GM18873 (cell line): Measurements from ENCODE around the gene CDH4.

Experiments
- ATAC-seq: cut with Tn5 transposase; IDR thresholded peaks from one replicate; pipeline ENCODE4 v1.9.1; 2021; ENCODE audit warnings: mild to moderate bottlenecking, moderate library complexity, moderate number of reproducible peaks; ENCODE audit not compliant: unreplicated experiment, low FRiP score

The CDH4 gene

GRCh38 chr20:61883857-61884393, 631.9 kb downstream of the CDH4 start:
- no peak for ATAC-seq

- ATAC-seq, result no peak
These were observed 632.7 kb downstream of the CDH4 start for GRCh38 chr20:61884571-61885389.

- ATAC-seq, result no peak
These were observed 634.0 kb downstream of the CDH4 start for GRCh38 chr20:61885759-61886715.

- no peak for ATAC-seq
These were observed 634.9 kb downstream of the CDH4 start for GRCh38 chr20:61886721-61887595.

GRCh38 chr20:61887596-61888093, 635.6 kb downstream of the CDH4 start:
- no peak for ATAC-seq

GRCh38 chr20:61888101-61888865, 636.2 kb downstream of the CDH4 start:
- ATAC-seq, result no peak

GRCh38 chr20:61889659-61890058, 637.6 kb downstream of the CDH4 start:
- ATAC-seq, result no peak

- no peak for ATAC-seq
These were observed 638.1 kb downstream of the CDH4 start for GRCh38 chr20:61890210-61890609.

GRCh38 chr20:61891476-61891875, 639.4 kb downstream of the CDH4 start:
- ATAC-seq, result no peak

- no peak for ATAC-seq
These were observed 640.0 kb downstream of the CDH4 start for GRCh38 chr20:61891916-61892649.

GRCh38 chr20:61895016-61895415, 643.0 kb downstream of the CDH4 start:
- ATAC-seq, result no peak

- no peak for ATAC-seq
These were observed 643.6 kb downstream of the CDH4 start for GRCh38 chr20:61895686-61896057.

- ATAC-seq, result no peak
These were observed 644.2 kb downstream of the CDH4 start for GRCh38 chr20:61896058-61896961.

- no peak for ATAC-seq
These were observed 645.6 kb downstream of the CDH4 start for GRCh38 chr20:61897401-61898295.

GRCh38 chr20:61898405-61898804, 646.3 kb downstream of the CDH4 start:
- ATAC-seq, result no peak
